Aorta (tissue), 5 donors: ENCODE measurements around the gene PACS2. TPM values are rescaled to one million over a fixed set of nuclear protein-coding genes. Genes with fewer than 3 reads are reported as not detected.
"Not testable (repeated sequence)": the region's sequence is repeated elsewhere in the genome, so short reads cannot be mapped to it uniquely, and the experiment has no call there.

ENCODE experiments used
- ATAC-seq: fragments of 200-7000 bp; cut with Tn5 transposase; one replicate; pipeline ENCODE4 v1.9.1; 2022; ENCODE audit warnings: moderate library complexity; ENCODE audit not compliant: low FRiP score
- DNase-seq, 2 donors: peaks; one replicate each; pipeline ENCODE4 v3.0.0-alpha.2; 2020
- H3K27ac ChIP-seq, 2 donors: one replicate each; pipeline ENCODE4 v1.5.1; 2013; ENCODE audit warnings: low read length in 2 of 2, mild to moderate bottlenecking in 2 of 2, moderate library complexity in 2 of 2, control low read depth in 1 of 2, inconsistent platforms in 1 of 2, low read depth in 1 of 2
- H3K27me3 ChIP-seq, 2 donors: one replicate each; pipeline ENCODE4 v1.6.1; 2013; ENCODE audit warnings: control low read depth in 1 of 2, low read length in 1 of 2, mild to moderate bottlenecking in 1 of 2, moderate library complexity in 1 of 2; ENCODE audit not compliant: insufficient read depth in 2 of 2, control insufficient read depth in 1 of 2
- H3K36me3 ChIP-seq, 2 donors: one replicate each; pipeline ENCODE4 v1.6.1; 2013; ENCODE audit warnings: control low read depth in 1 of 2, low read length in 1 of 2, mild to moderate bottlenecking in 1 of 2; ENCODE audit not compliant: insufficient read depth in 2 of 2, control insufficient read depth in 1 of 2
- H3K4me1 ChIP-seq, 2 donors: one replicate each; pipeline ENCODE4 v1.6.1; 2013; ENCODE audit warnings: low read length in 2 of 2, control low read depth in 1 of 2, mild to moderate bottlenecking in 1 of 2, moderate library complexity in 1 of 2; ENCODE audit not compliant: insufficient read depth in 2 of 2, control insufficient read depth in 1 of 2
- H3K4me3 ChIP-seq, 2 donors: one replicate each; pipeline ENCODE4 v1.5.1; 2013; ENCODE audit warnings: low read length in 2 of 2, control low read depth in 1 of 2, mild to moderate bottlenecking in 1 of 2
- H3K9me3 ChIP-seq: one replicate; pipeline ENCODE4 v1.6.1; 2013; ENCODE audit warnings: mild to moderate bottlenecking, low read length; ENCODE audit not compliant: control insufficient read depth
- WGBS, 2 donors: extraction: QIAGEN DNeasy Blood & Tissue Kit; methylation state at CpG; one replicate each; pipeline ENCODE4 v1.1.7; 2013; 5-methylcytosine and 5-hydroxymethylcytosine counted together
- intact Hi-C, 2 donors: fragments of 100-400 bp; cut with DNase I; formaldehyde crosslinking; loops; one replicate each; pipeline versions ENCODE4 v1.14.2 to v1.15.0; 2022
- polyA plus RNA-seq, 2 donors: library from polyadenylated mRNA; stranded (reverse); fragments of 200-250 nt; gene quantifications; one replicate each; pipeline ENCODE4 v1.2.3, GENCODE V29; 2013
- total RNA-seq, 2 donors: library from RNA; stranded (reverse); fragmentation: NEBNext Ultra II Directional; extraction: Animal tissue kit (Norgen Biotek cat#: 25700); gene quantifications; one replicate each; pipeline ENCODE4 v1.2.1, GENCODE V29; 2021
- donor health status: healthy with polysubstance abuse.
- donor health status: Bipolar disorder and iron deficiency.
- donor health status: DM: no; HTN: no; CAD: no.
- donor health status: DM: no; HTN: no; CAD: no.
- donor health status: DM: yes; HTN: yes; CAD: no.

The PACS2 gene
- total and polyA plus RNA-seq, 4 donors, result 17.2 to 140 (median 84.9) TPM

DNA sequence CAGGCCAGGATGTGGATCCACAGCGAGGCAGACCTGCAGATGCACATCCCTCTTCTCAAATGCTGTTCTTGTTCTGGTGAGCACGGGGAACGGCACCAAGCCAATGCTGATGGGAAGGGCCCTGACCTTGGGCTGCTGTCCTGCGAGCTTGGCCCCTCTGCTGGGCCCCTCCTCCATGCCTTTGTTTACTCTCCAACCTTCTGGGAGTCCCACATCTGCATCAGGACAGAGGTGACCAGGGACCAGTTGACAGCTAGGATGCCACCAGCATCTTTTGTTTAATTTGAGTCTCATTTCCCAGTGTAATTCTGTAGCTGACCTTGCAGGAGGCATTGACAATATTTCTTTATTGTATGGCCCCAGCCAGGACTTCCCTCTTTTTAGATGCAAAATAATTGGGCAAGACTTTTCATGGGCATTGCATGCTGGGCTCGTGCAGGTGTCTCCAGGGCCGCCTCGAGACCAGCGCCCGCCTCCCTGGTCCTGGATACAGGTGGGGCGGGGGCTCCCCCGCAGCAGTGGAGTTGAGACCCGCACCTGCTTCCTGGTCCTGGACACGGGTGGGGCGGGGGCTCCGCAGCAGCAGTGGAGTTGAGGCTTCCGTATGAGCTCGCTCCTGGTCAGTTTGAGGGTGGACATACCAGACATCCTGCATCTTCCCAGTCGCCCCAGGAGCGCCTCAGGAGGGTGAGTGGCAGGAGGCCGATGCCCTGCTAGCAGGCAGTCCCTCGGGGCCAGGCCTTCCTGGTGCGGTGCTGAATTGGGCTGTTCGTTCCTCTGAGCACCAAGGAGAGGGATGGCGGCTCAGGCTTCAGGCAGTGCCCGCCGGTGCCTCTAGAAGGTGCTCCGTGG is 11.4 kb downstream of the PACS2 start:
- WGBS, 2 donors, result 87 to 91% methylated on average over 25 to 27 of the region's 27 CpGs

GRCh38 chr14:105326568-105326867 is 12.0 kb downstream of the PACS2 start:
- WGBS, 2 donors, result 79 to 87% methylated on average over 9 of the region's 9 CpGs
- no peaks in the 10 kb centered on the region for H3K27me3 ChIP-seq
- DNase-seq (no peak), ATAC-seq (no peak)
- no peak overlapping the region for H3K27ac ChIP-seq
- H3K9me3 ChIP-seq, result no peaks in the 10 kb centered on the region
- intact Hi-C loops, result no loop called here
- no peaks in the 10 kb centered on the region for H3K4me1 ChIP-seq
- no peak overlapping the region for H3K4me3 ChIP-seq
- no peaks in the 10 kb centered on the region for H3K36me3 ChIP-seq

More for the DNA sequence above, 11.4 kb downstream of the PACS2 start:
- no peak overlapping the region for H3K4me3 ChIP-seq
- H3K9me3 ChIP-seq, result no peaks in the 10 kb centered on the region
- H3K27me3 ChIP-seq, result no peaks in the 10 kb centered on the region
- H3K36me3 ChIP-seq, result no peaks in the 10 kb centered on the region
- intact Hi-C loops, result no loop called here
- ATAC-seq, result no peak
- DNase-seq, result no peak
- no peak overlapping the region for H3K27ac ChIP-seq
- no peaks in the 10 kb centered on the region for H3K4me1 ChIP-seq

DNA sequence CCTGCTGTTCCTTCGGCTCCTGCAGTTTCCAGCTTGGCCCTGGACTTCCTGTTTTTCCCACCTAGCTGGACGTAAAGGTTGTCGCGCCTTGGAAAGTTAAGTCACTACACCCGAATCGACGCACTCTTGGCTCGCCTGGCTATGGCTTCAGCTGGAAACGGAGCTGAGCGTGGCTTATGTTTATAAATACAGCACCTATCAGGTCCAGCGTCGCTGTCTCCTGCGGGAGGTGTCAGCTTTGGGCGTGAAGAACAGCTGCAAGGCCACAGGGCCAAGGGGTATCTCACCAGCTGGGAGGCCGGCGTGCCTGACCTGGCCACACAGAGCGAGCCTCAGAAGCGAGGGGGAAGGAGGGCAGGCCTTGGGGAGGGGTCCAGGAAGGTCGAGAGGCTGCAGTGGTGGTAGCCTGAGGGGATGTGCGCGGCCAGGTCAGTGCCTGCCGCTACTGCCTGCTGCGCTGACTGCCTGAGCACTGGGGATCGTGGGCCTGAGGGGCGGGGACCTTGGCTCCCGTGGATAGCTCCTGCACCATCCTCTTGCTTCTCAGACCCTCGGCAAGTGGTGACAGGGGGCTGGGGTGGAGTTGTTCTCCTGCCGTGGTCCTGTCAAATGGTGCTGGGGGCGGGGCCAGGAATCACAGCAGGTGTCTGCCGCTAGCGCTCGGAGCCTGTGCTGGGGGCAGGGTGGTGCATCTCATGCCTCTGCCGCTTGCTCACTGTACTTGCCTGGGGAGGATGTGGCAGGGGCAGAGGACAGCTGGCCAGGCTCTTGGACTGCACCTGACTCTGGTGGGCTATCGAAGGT is 12.5 kb downstream of the PACS2 start:
- ATAC-seq, result no peak
- WGBS, 2 donors, result 85 to 86% methylated on average over 34 of the region's 34 CpGs
- intact Hi-C loops, result no loop called here
- DNase-seq, result no peak
- H3K4me3 ChIP-seq, result no peak overlapping the region
- no peaks in the 10 kb centered on the region for H3K27me3 ChIP-seq
- no peak overlapping the region for H3K27ac ChIP-seq
- H3K36me3 ChIP-seq, result no peaks in the 10 kb centered on the region
- H3K9me3 ChIP-seq, result no peaks in the 10 kb centered on the region
- no peaks in the 10 kb centered on the region for H3K4me1 ChIP-seq

- intact Hi-C loops, H3K9me3 ChIP-seq, ATAC-seq, H3K27me3 ChIP-seq, H3K36me3 ChIP-seq, H3K27ac ChIP-seq, H3K4me3 ChIP-seq, H3K4me1 ChIP-seq, DNase-seq: not testable (repeated sequence)
- WGBS, 2 donors, result 80 to 83% methylated on average over 17 of the region's 17 CpGs
Measured at GRCh38 chr14:105327695-105328045, 13.1 kb downstream of the PACS2 start.

- Histone ChIP-seq H3K27ac (no peak overlapping the region), H3K36me3 (no peaks in the 10 kb centered on the region), H3K4me1 (no peaks in the 10 kb centered on the region), H3K27me3 (no peaks in the 10 kb centered on the region), H3K4me3 (no peak overlapping the region), H3K9me3 (no peaks in the 10 kb centered on the region)
- DNase-seq (peak in 1 of 2 donors; percentile 69), ATAC-seq (no peak)
- WGBS, 2 donors, result 80 to 86% methylated on average over 12 of the region's 12 CpGs
- intact Hi-C loops, result no loop called here
Measured at GRCh38 chr14:105328070-105328677, 13.6 kb downstream of the PACS2 start.

GRCh38 chr14:105328678-105329390 is 14.3 kb downstream of the PACS2 start:
- intact Hi-C loops, result no loop called here
- ATAC-seq (no peak), DNase-seq (no peak)
- Histone ChIP-seq H3K4me3 (no peak overlapping the region), H3K36me3 (no peaks in the 10 kb centered on the region), H3K4me1 (no peaks in the 10 kb centered on the region), H3K9me3 (no peaks in the 10 kb centered on the region), H3K27ac (no peak overlapping the region), H3K27me3 (no peaks in the 10 kb centered on the region)
- WGBS, 2 donors, result 89% methylated on average over 15 of the region's 15 CpGs

GRCh38 chr14:105329411-105330150 is 15.0 kb downstream of the PACS2 start:
- ATAC-seq, result no peak
- H3K27me3 ChIP-seq, result no peaks in the 10 kb centered on the region
- DNase-seq, result peak; percentile 37 to 63
- no peak overlapping the region for H3K4me3 ChIP-seq
- 89% methylated on average over 16 to 17 of the region's 17 CpGs for WGBS, 2 donors
- H3K27ac ChIP-seq, result no peak overlapping the region
- H3K4me1 ChIP-seq, result no peaks in the 10 kb centered on the region
- no peaks in the 10 kb centered on the region for H3K9me3 ChIP-seq
- intact Hi-C loops, result no loop called here
- no peaks in the 10 kb centered on the region for H3K36me3 ChIP-seq

- H3K4me3 ChIP-seq, result no peak overlapping the region
- no peaks in the 10 kb centered on the region for H3K27me3 ChIP-seq
- H3K4me1 ChIP-seq, result no peaks in the 10 kb centered on the region
- intact Hi-C loops, result no loop called here
- DNase-seq, result peak in 1 of 2 donors; percentile 73
- H3K36me3 ChIP-seq, result no peaks in the 10 kb centered on the region
- no peaks in the 10 kb centered on the region for H3K9me3 ChIP-seq
- 45 to 46% methylated on average over 13 of the region's 13 CpGs for WGBS, 2 donors
- peak; percentile 8 for ATAC-seq
- H3K27ac ChIP-seq, result no peak overlapping the region
Measured at GRCh38 chr14:105330491-105330895, 15.9 kb downstream of the PACS2 start.
